NCI-H69 (cell line): ENCODE data around the gene CAMTA1.

Experiments
- DNase-seq: peaks from one replicate; lab custom pipeline; 2025; lab: John Stamatoyannopoulos, UW

CAMTA1 gene

GRCh38 chr1:6979003-6979613, 193.9 kb downstream of the CAMTA1 start:
- no peak for DNase-seq

GRCh38 chr1:6981595-6981994, 196.3 kb downstream of the CAMTA1 start:
- DNase-seq, result no peak

GRCh38 chr1:6982443-6982842, 197.2 kb downstream of the CAMTA1 start:
- no peak for DNase-seq

GRCh38 chr1:6982860-6983259, 197.6 kb downstream of the CAMTA1 start:
- DNase-seq, result no peak

- DNase-seq, result no peak
Measured at GRCh38 chr1:6984536-6984935, 199.3 kb downstream of the CAMTA1 start.

GRCh38 chr1:6984986-6985385, 199.7 kb downstream of the CAMTA1 start:
- DNase-seq, result no peak

- DNase-seq, result no peak
Measured at GRCh38 chr1:6985549-6986276, 200.5 kb downstream of the CAMTA1 start.

- DNase-seq, result no peak
Measured at GRCh38 chr1:6986281-6986680, 201.0 kb downstream of the CAMTA1 start.

- DNase-seq, result no peak
Measured at GRCh38 chr1:6987940-6988339, 202.7 kb downstream of the CAMTA1 start.

- no peak for DNase-seq
Measured at GRCh38 chr1:6988796-6989195, 203.5 kb downstream of the CAMTA1 start.

GRCh38 chr1:6989212-6990159, 204.2 kb downstream of the CAMTA1 start:
- DNase-seq, result no peak

- no peak for DNase-seq
Measured at GRCh38 chr1:6991266-6991665, 206.0 kb downstream of the CAMTA1 start.

GRCh38 chr1:6995789-6996188, 210.5 kb downstream of the CAMTA1 start:
- DNase-seq, result no peak

GRCh38 chr1:6996371-6996770, 211.1 kb downstream of the CAMTA1 start:
- DNase-seq, result no peak

GRCh38 chr1:6996866-6997265, 211.6 kb downstream of the CAMTA1 start:
- DNase-seq, result no peak

GRCh38 chr1:6998267-6998666, 213.0 kb downstream of the CAMTA1 start:
- peak; percentile 15 for DNase-seq

- no peak for DNase-seq
Measured at GRCh38 chr1:6999826-7000225, 214.6 kb downstream of the CAMTA1 start.

GRCh38 chr1:7000720-7001119, 215.5 kb downstream of the CAMTA1 start:
- no peak for DNase-seq

- no peak for DNase-seq
Measured at GRCh38 chr1:7002728-7003127, 217.5 kb downstream of the CAMTA1 start.

GRCh38 chr1:7003676-7004075, 218.4 kb downstream of the CAMTA1 start:
- DNase-seq, result no peak

GRCh38 chr1:7004181-7004580, 218.9 kb downstream of the CAMTA1 start:
- no peak for DNase-seq

GRCh38 chr1:7005762-7006161, 220.5 kb downstream of the CAMTA1 start:
- DNase-seq, result no peak
